Measurements from ENCODE around the gene FSTL4. TPM values are rescaled to one million over a fixed set of nuclear protein-coding genes. Genes with fewer than 3 reads are reported as not detected.

The FSTL4 gene
- total RNA-seq, 2 experiments from 2014 or later: 0.36 TPM; not detected in 1

Small RNA genes within 50 kb of the gene (microRNA-seq; reads per million reads assigned to microRNA genes)
- not detected for gene MIR1289-2 (ENCODE audit: borderline microRNAs expressed, borderline number of aligned reads, borderline replicate concordance)

Data from activated CD4-positive, alpha-beta memory T cell treated with anti-CD3 and anti-CD28 coated beads for 36 hours (primary cell).